ENCODE data around the gene LCORL. TPM values are rescaled to one million over a fixed set of nuclear protein-coding genes. Genes with fewer than 3 reads are reported as not detected.

LCORL gene
- total and polyA plus RNA-seq, 2 experiments from 2014 or later: 21.0 to 28.7 TPM

GRCh38 chr4:17967078-17967477, 54.5 kb downstream of the LCORL start:
- no peak for ATAC-seq
- H3K9me3 Mint-ChIP-seq: no peaks in the 10 kb centered on the region
- peaks cover 4% of the 10 kb centered on the region; the same call in 2 of the 3 replicates for H3K4me1 Mint-ChIP-seq

More at GRCh38 chr4:17967078-17967477, 54.5 kb downstream of the LCORL start:
- TF ChIP-seq REST (IDR thresholded peaks at IDR 0.05; ENCODE audit: unreplicated experiment) (no peak), ZNF114 (CRISPR knock-in tag; IDR thresholded peaks at IDR 0.05) (no peak), EZH2phosphoT487 (IDR thresholded peaks at IDR 0.05; ENCODE audit: unreplicated experiment) (no peak), JUNB (IDR thresholded peaks at IDR 0.05; ENCODE audit: unreplicated experiment) (no peak), CREB1 (CRISPR knock-in tag; IDR thresholded peaks at IDR 0.05; ENCODE audit: low read depth) (no peak), ZNF331 (CRISPR knock-in tag; IDR thresholded peaks at IDR 0.05; ENCODE audit: low read depth) (no peak), STAT1 (IDR thresholded peaks at IDR 0.05; ENCODE audit: unreplicated experiment) (no peak), ZNF462 (CRISPR knock-in tag; IDR thresholded peaks at IDR 0.05) (no peak), EZH2 (IDR thresholded peaks at IDR 0.05; ENCODE audit: low read depth, unreplicated experiment) (no peak), NANOG (IDR thresholded peaks at IDR 0.05; ENCODE audit: borderline replicate concordance) (no peak)
- TF ChIP-seq, protein P1, sequence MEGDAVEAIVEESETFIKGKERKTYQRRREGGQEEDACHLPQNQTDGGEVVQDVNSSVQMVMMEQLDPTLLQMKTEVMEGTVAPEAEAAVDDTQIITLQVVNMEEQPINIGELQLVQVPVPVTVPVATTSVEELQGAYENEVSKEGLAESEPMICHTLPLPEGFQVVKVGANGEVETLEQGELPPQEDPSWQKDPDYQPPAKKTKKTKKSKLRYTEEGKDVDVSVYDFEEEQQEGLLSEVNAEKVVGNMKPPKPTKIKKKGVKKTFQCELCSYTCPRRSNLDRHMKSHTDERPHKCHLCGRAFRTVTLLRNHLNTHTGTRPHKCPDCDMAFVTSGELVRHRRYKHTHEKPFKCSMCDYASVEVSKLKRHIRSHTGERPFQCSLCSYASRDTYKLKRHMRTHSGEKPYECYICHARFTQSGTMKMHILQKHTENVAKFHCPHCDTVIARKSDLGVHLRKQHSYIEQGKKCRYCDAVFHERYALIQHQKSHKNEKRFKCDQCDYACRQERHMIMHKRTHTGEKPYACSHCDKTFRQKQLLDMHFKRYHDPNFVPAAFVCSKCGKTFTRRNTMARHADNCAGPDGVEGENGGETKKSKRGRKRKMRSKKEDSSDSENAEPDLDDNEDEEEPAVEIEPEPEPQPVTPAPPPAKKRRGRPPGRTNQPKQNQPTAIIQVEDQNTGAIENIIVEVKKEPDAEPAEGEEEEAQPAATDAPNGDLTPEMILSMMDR (conservative IDR thresholded peaks at IDR 0.05; ENCODE audit: low read depth in 2 of 2): no peak
- H3K79me2 ChIP-seq (replicated peaks; ENCODE audit: insufficient read depth): peaks cover 6% of the 10 kb centered on the region; the same call in 1 of the 2 replicates
- Mint-ChIP-seq H3K27me3 (ENCODE audit: insufficient read depth, low read depth, poor library complexity) (no peaks in the 10 kb centered on the region), H3K4me3 (no peak overlapping the region), H3K36me3 (ENCODE audit: low read depth) (no peaks in the 10 kb centered on the region), H3K27ac (no peak overlapping the region)
- H2AFZ ChIP-seq: no peak overlapping the region
- no peak overlapping the region for H3K27ac ChIP-seq (ENCODE audit: low read depth)
- H3F3A ChIP-seq (replicated peaks; ENCODE audit: low read depth): no peaks in the 10 kb centered on the region
- no peaks in the 10 kb centered on the region for H3K9me2 ChIP-seq (ENCODE audit: insufficient read depth)
- no peaks in the 10 kb centered on the region for H3K27me3 ChIP-seq (ENCODE audit: insufficient read depth)
- H3K36me3 ChIP-seq (ENCODE audit: insufficient read depth): no peaks in the 10 kb centered on the region
- peaks cover 4% of the 10 kb centered on the region; the same call in 1 of the 2 replicates for H4K20me1 ChIP-seq (replicated peaks; ENCODE audit: insufficient read depth)
- H3K4me3 ChIP-seq: no peak overlapping the region
- H3K4me2 ChIP-seq: no peak overlapping the region
- DNase-seq (ENCODE audit: low spot score): no peak
- H3K4me1 ChIP-seq (ENCODE audit: insufficient read depth): peaks cover under 1% of the 10 kb centered on the region; the same call in 1 of the 2 replicates
